Measurements from ENCODE around the gene SLF2.

GRCh38 chr10:100972115-100972903 lies 59.5 kb downstream of the SLF2 start:
- TF ChIP-seq CTCF (IDR thresholded peaks at IDR 0.05 in 2 of 3, conservative IDR thresholded peaks at IDR 0.05 in 1 of 3; ENCODE audit: borderline replicate concordance in 1 of 3, insufficient read depth in 1 of 3, low read depth in 2 of 3, low read length in 2 of 3) (no peak), EZH2phosphoT487 (IDR thresholded peaks at IDR 0.05; ENCODE audit: borderline replicate concordance) (no peak), CBX3 (IDR thresholded peaks at IDR 0.05; ENCODE audit: low read depth) (no peak), SIN3A (IDR thresholded peaks at IDR 0.05; ENCODE audit: low read depth) (no peak), POLR2A (IDR thresholded peaks at IDR 0.05; ENCODE audit: borderline replicate concordance, extremely low read depth, insufficient read depth, insufficient read length) (no peak), FOSL1 (IDR thresholded peaks at IDR 0.05; ENCODE audit: low read depth) (no peak)

Data from HCT116 (cell line).